T-helper 1 cell treated with Interleukin-12 subunit alpha and Interleukin-12 subunit beta and Interleukin-4 antibody, amounts not matched to agents 30 ng/mL and 1 ng/mL, for 36 hours (primary cell): ENCODE results near the gene TGDS. TPM values are rescaled to one million over a fixed set of nuclear protein-coding genes. Genes with fewer than 3 reads are reported as not detected.
"Not testable (repeated sequence)": the region's sequence is repeated elsewhere in the genome, so short reads cannot be mapped to it uniquely, and the experiment has no call there.

Experiments
- intact Hi-C: fragments of 100-400 bp; cut with micrococcal nuclease; formaldehyde crosslinking; loops from one replicate; pipeline ENCODE4 v1.15.1; 2024
- total RNA-seq: library from RNA; stranded (reverse); gene quantifications from 2 replicates; pipeline ENCODE4 v1.2.3, GENCODE V29; 2022

Gene TGDS
- total RNA-seq, 1 donor from 2014 or later: 21.0 TPM

GRCh38 chr13:94556041-94556440 lies 39.9 kb downstream of the TGDS start:
- intact Hi-C loops: no loop called here

GRCh38 chr13:94553766-94554165 lies 42.2 kb downstream of the TGDS start:
- intact Hi-C loops: no loop called here

GRCh38 chr13:94552095-94552494 lies 43.9 kb downstream of the TGDS start:
- intact Hi-C loops: no loop called here

- intact Hi-C loops: no loop called here
These were observed 45.8 kb downstream of the TGDS start for GRCh38 chr13:94550062-94550738.

- intact Hi-C loops: loop anchor here (1.0 to 5.0 kb wide), 11 partner anchors 9 to 1127 kb away; partner anchors contain the start of genes ABCC4, DNAJC3, GPR180 and TGDS
These were observed 46.5 kb downstream of the TGDS start for GRCh38 chr13:94549232-94550061.

GRCh38 chr13:94548821-94549231 lies 47.1 kb downstream of the TGDS start:
- intact Hi-C loops: loop anchor here (1.0 to 5.0 kb wide), 11 partner anchors 9 to 1128 kb away; partner anchors contain the start of genes ABCC4, DNAJC3, GPR180 and TGDS

- intact Hi-C loops: loop anchor here (2.0 to 5.0 kb wide), 5 partner anchors 108 to 1128 kb away; partner anchors contain the start of genes ABCC4 and DNAJC3
These were observed 47.6 kb downstream of the TGDS start for GRCh38 chr13:94548382-94548781.

GRCh38 chr13:94546061-94546839 lies 49.7 kb downstream of the TGDS start:
- intact Hi-C loops: loop anchor here (5.0 kb wide), 1 partner anchor 316 kb away; no protein-coding TSS in a partner anchor

- intact Hi-C loops: loop anchor here (5.0 kb wide), 1 partner anchor 317 kb away; no protein-coding TSS in a partner anchor
These were observed 51.0 kb downstream of the TGDS start for GRCh38 chr13:94544922-94545321.

- intact Hi-C loops: no loop called here
These were observed 53.0 kb downstream of the TGDS start for GRCh38 chr13:94542917-94543316.

- intact Hi-C loops: no loop called here
These were observed 58.0 kb downstream of the TGDS start for GRCh38 chr13:94537740-94538630.

- intact Hi-C loops: no loop called here
These were observed 60.2 kb downstream of the TGDS start for GRCh38 chr13:94535775-94536174.

GRCh38 chr13:94535231-94535630 lies 60.7 kb downstream of the TGDS start:
- intact Hi-C loops: no loop called here

- intact Hi-C loops: no loop called here
These were observed 61.8 kb downstream of the TGDS start for GRCh38 chr13:94534166-94534565.

GRCh38 chr13:94532278-94532677 lies 63.7 kb downstream of the TGDS start:
- intact Hi-C loops: not testable (repeated sequence)

GRCh38 chr13:94526956-94527355 lies 69.0 kb downstream of the TGDS start:
- intact Hi-C loops: not testable (repeated sequence)

- intact Hi-C loops: no loop called here
These were observed 70.2 kb downstream of the TGDS start for GRCh38 chr13:94525781-94526180.

- intact Hi-C loops: no loop called here
These were observed 71.5 kb downstream of the TGDS start for GRCh38 chr13:94524407-94524806.
